DOHH2 (cell line): Measurements from ENCODE around the gene PDE4B.

Source experiments
- EZH2phosphoT487 ChIP-seq: fragments of 200-600 bp; sonication (generic); IDR thresholded peaks from 2 replicates; pipeline ENCODE4 v1.6.1; 2017; ENCODE audit warnings: borderline replicate concordance, mild to moderate bottlenecking, antibody characterized with exemption, low read length, moderate library complexity, mixed read lengths
- TF ChIP-seq, protein P1 (sequence below): fragments of 200-600 bp; sonication (generic); IDR thresholded peaks from one replicate; pipeline ENCODE4 v1.5.1; 2014; ENCODE audit warnings: antibody characterized with exemption, mild to moderate bottlenecking, low read depth, low read length; ENCODE audit not compliant: poor library complexity, severe bottlenecking

- TF ChIP-seq, protein P1, sequence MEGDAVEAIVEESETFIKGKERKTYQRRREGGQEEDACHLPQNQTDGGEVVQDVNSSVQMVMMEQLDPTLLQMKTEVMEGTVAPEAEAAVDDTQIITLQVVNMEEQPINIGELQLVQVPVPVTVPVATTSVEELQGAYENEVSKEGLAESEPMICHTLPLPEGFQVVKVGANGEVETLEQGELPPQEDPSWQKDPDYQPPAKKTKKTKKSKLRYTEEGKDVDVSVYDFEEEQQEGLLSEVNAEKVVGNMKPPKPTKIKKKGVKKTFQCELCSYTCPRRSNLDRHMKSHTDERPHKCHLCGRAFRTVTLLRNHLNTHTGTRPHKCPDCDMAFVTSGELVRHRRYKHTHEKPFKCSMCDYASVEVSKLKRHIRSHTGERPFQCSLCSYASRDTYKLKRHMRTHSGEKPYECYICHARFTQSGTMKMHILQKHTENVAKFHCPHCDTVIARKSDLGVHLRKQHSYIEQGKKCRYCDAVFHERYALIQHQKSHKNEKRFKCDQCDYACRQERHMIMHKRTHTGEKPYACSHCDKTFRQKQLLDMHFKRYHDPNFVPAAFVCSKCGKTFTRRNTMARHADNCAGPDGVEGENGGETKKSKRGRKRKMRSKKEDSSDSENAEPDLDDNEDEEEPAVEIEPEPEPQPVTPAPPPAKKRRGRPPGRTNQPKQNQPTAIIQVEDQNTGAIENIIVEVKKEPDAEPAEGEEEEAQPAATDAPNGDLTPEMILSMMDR: no peak
- TF ChIP-seq EZH2phosphoT487: no peak
Measured at GRCh38 chr1:65997693-65998092, 205.0 kb downstream of the PDE4B start.
